Measurements from ENCODE around the gene CCDC110. TPM values are rescaled to one million over a fixed set of nuclear protein-coding genes. Genes with fewer than 3 reads are reported as not detected.

CCDC110 gene
- polyA plus RNA-seq, 1 of the 3 experiments (the other 2 are of a cell fraction): 0.05 TPM

- peaks cover 21% of the 10 kb centered on the region for H3F3A ChIP-seq (replicated peaks; ENCODE audit: insufficient read depth)
- POLR2A ChIA-PET: interaction anchor here (1.2 kb wide), 1 partner anchor 7 kb away, joined by 3 read pairs; the partner anchor contains the start of gene ANKRD37
- H2AFZ ChIP-seq (ENCODE audit: low read depth): no peak overlapping the region
- no peaks in the 10 kb centered on the region for H4K20me1 ChIP-seq (ENCODE audit: insufficient read depth)
- peaks cover 52 to 63% of the 10 kb centered on the region in 2 experiments for H3K36me3 ChIP-seq (replicated peaks in 1 of 2; ENCODE audit: control insufficient read depth in 1 of 2, insufficient read depth in 2 of 2, low read length in 1 of 2)
- H3K79me2 ChIP-seq (ENCODE audit: insufficient read depth): no peaks in the 10 kb centered on the region
- H3K27me3 ChIP-seq (ENCODE audit: insufficient read depth): no peaks in the 10 kb centered on the region
- no peak for DNase-seq
- CTCF ChIA-PET: no interaction called here
- no peak overlapping the region for H3K4me2 ChIP-seq
- no peak overlapping the region for H3K9ac ChIP-seq
- no peaks in the 10 kb centered on the region for H3K4me1 ChIP-seq (ENCODE audit: control insufficient read depth in 1 of 2, insufficient read depth in 2 of 2, low read depth in 1 of 2, low read length in 1 of 2)
- no peak overlapping the region for H3K27ac ChIP-seq (ENCODE audit: low read depth in 2 of 2, low read length in 1 of 2)
- whole genome bisulfite sequencing (ENCODE audit: low lambda C conversion rate): 98% methylated on average over 4 of the region's 4 CpGs
- no peak for TF ChIP-seq RAD21 (IDR thresholded peaks at IDR 0.05; ENCODE audit: low read length)
- TF ChIP-seq NRF1 (IDR thresholded peaks at IDR 0.05; ENCODE audit: low read depth, low read length): no peak
- TF ChIP-seq SIN3A (IDR thresholded peaks at IDR 0.05; ENCODE audit: borderline replicate concordance, low read depth, low read length): no peak
- no peak for TF ChIP-seq GATA2 (CRISPR knock-in tag; IDR thresholded peaks at IDR 0.05)
- H3K4me3 ChIP-seq (ENCODE audit: low read depth in 2 of 2, low read length in 1 of 2): no peak overlapping the region
- H3K9me3 ChIP-seq: no peaks in the 10 kb centered on the region
- H3K9me2 ChIP-seq: no peaks in the 10 kb centered on the region
These were observed 67.5 kb downstream of the CCDC110 start for GRCh38 chr4:185404031-185404430.

- Histone ChIP-seq H3K9ac (no peak overlapping the region), H3K4me2 (no peak overlapping the region), H2AFZ (ENCODE audit: low read depth) (no peak overlapping the region)
These were observed 72.1 kb downstream of the CCDC110 start for GRCh38 chr4:185399466-185399865.

GRCh38 chr4:185398618-185399017 is 72.9 kb downstream of the CCDC110 start:
- no peaks in the 10 kb centered on the region for H3K27me3 ChIP-seq (ENCODE audit: insufficient read depth)
- no peak overlapping the region for H3K9ac ChIP-seq
- H2AFZ ChIP-seq (ENCODE audit: low read depth): no peak overlapping the region
- H3K9me2 ChIP-seq: no peaks in the 10 kb centered on the region
- POLR2A ChIA-PET: no interaction called here
- no peak for DNase-seq
- H3K79me2 ChIP-seq (ENCODE audit: insufficient read depth): 0 out of 2 replicates have a peak, but pooled peaks cover 5% of the 10 kb centered on the region
- H3K4me3 ChIP-seq (ENCODE audit: low read depth in 2 of 2, low read length in 1 of 2): no peak overlapping the region
- no peaks in the 10 kb centered on the region for H3K9me3 ChIP-seq
- H3K27ac ChIP-seq (ENCODE audit: low read depth in 2 of 2, low read length in 1 of 2): no peak overlapping the region
- H3F3A ChIP-seq (replicated peaks; ENCODE audit: insufficient read depth): peaks cover 19% of the 10 kb centered on the region
- peaks cover 6 to 8% of the 10 kb centered on the region in 2 experiments; a peak in 3 of 4 replicates for H3K4me1 ChIP-seq (ENCODE audit: control insufficient read depth in 1 of 2, insufficient read depth in 2 of 2, low read depth in 1 of 2, low read length in 1 of 2)
- CTCF ChIA-PET: interaction anchor here (1.0 to 1.6 kb wide), 4 partner anchors 27 to 623 kb away, joined by 3 to 5 read pairs (median 4); partner anchors contain the start of gene UFSP2
- 81% methylated on average over 2 of the region's 2 CpGs for WGBS (ENCODE audit: low lambda C conversion rate)
- no peaks in the 10 kb centered on the region for H4K20me1 ChIP-seq (ENCODE audit: insufficient read depth)
- peaks cover 42 to 48% of the 10 kb centered on the region in 2 experiments for H3K36me3 ChIP-seq (replicated peaks in 1 of 2; ENCODE audit: control insufficient read depth in 1 of 2, insufficient read depth in 2 of 2, low read length in 1 of 2)
- no peak overlapping the region; the same call in 1 of the 2 replicates for H3K4me2 ChIP-seq
- TF ChIP-seq ZBTB33 (IDR thresholded peaks at IDR 0.05; ENCODE audit: borderline replicate concordance, low read depth): no peak
- TF ChIP-seq FOSL2 (IDR thresholded peaks at IDR 0.05; ENCODE audit: borderline replicate concordance, low read depth): no peak
- TF ChIP-seq TEAD4 (IDR thresholded peaks at IDR 0.05; ENCODE audit: borderline replicate concordance, insufficient read depth): no peak
- no peak for TF ChIP-seq REST (IDR thresholded peaks at IDR 0.05; ENCODE audit: low read depth, low read length)
- TF ChIP-seq RAD21 (IDR thresholded peaks at IDR 0.05; ENCODE audit: low read length): no peak
- TF ChIP-seq RXRA (IDR thresholded peaks at IDR 0.05; ENCODE audit: borderline replicate concordance, low read depth): no peak
- no peak for TF ChIP-seq ELF1 (IDR thresholded peaks at IDR 0.05)
- no peak for TF ChIP-seq YY1 (IDR thresholded peaks at IDR 0.05; ENCODE audit: low read depth)
- no peak for TF ChIP-seq PBX3 (IDR thresholded peaks at IDR 0.05)

More at GRCh38 chr4:185399466-185399865, 72.1 kb downstream of the CCDC110 start:
- Histone ChIP-seq H3K79me2 (ENCODE audit: insufficient read depth) (0 out of 2 replicates have a peak, but pooled peaks cover 5% of the 10 kb centered on the region), H3K4me1 (ENCODE audit: control insufficient read depth in 1 of 2, insufficient read depth in 2 of 2, low read depth in 1 of 2, low read length in 1 of 2) (peaks cover 4 to 8% of the 10 kb centered on the region in 2 experiments; a peak in 3 of 4 replicates), H3K9me2 (no peaks in the 10 kb centered on the region), H3K27ac (ENCODE audit: low read depth in 2 of 2, low read length in 1 of 2) (no peak overlapping the region; a peak in 1 of 4 replicates), H4K20me1 (ENCODE audit: insufficient read depth) (no peaks in the 10 kb centered on the region), H3K27me3 (ENCODE audit: insufficient read depth) (no peaks in the 10 kb centered on the region), H3K4me3 (ENCODE audit: low read depth in 2 of 2, low read length in 1 of 2) (no peak overlapping the region), H3F3A (replicated peaks; ENCODE audit: insufficient read depth) (peaks cover 19% of the 10 kb centered on the region), H3K9me3 (no peaks in the 10 kb centered on the region), H3K36me3 (replicated peaks in 1 of 2; ENCODE audit: control insufficient read depth in 1 of 2, insufficient read depth in 2 of 2, low read length in 1 of 2) (peaks cover 42 to 48% of the 10 kb centered on the region in 2 experiments)
- TF ChIP-seq, protein P1, sequence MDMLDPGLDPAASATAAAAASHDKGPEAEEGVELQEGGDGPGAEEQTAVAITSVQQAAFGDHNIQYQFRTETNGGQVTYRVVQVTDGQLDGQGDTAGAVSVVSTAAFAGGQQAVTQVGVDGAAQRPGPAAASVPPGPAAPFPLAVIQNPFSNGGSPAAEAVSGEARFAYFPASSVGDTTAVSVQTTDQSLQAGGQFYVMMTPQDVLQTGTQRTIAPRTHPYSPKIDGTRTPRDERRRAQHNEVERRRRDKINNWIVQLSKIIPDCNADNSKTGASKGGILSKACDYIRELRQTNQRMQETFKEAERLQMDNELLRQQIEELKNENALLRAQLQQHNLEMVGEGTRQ (IDR thresholded peaks at IDR 0.05; ENCODE audit: borderline replicate concordance, low read depth, low read length): no peak
- no peak for TF ChIP-seq RCOR1 (IDR thresholded peaks at IDR 0.05; ENCODE audit: low read length)
- DNase-seq: no peak
- ChIA-PET POLR2A (no interaction called here), CTCF (interaction anchor here (1.0 to 1.6 kb wide), 2 partner anchors 26 to 93 kb away, joined by 3 read pairs; partner anchors contain the start of gene UFSP2)
- WGBS (ENCODE audit: low lambda C conversion rate): 92% methylated on average over 8 of the region's 8 CpGs
